ENCODE measurements around the gene TOE1. TPM values are rescaled to one million over a fixed set of nuclear protein-coding genes. Genes with fewer than 3 reads are reported as not detected.

TOE1 gene
- polyA plus RNA-seq, 1 donor from 2014 or later, result 16.8 TPM

- peak overlapping the region; percentile 85 for H2AFZ ChIP-seq (ENCODE audit: low read depth, low read length)
- no peak for TF ChIP-seq EZH2 (IDR thresholded peaks at IDR 0.05; ENCODE audit: borderline replicate concordance, insufficient read depth, low read length, poor library complexity, severe bottlenecking)
- TF ChIP-seq POLR2AphosphoS5 (IDR thresholded peaks at IDR 0.05), result peak; percentile 25
- TF ChIP-seq EP300 (conservative IDR thresholded peaks at IDR 0.05; ENCODE audit: poor library complexity, severe bottlenecking), result peak; percentile 19
- TF ChIP-seq TAF1 (IDR thresholded peaks at IDR 0.05; ENCODE audit: low read depth), result no peak
- TF ChIP-seq CTCF (IDR thresholded peaks at IDR 0.05; ENCODE audit: poor library complexity, severe bottlenecking), result peak; percentile 87
- no peak for TF ChIP-seq REST (IDR thresholded peaks at IDR 0.05; ENCODE audit: borderline replicate concordance)
- peak; percentile 79 for TF ChIP-seq SMC3 (conservative IDR thresholded peaks at IDR 0.05; ENCODE audit: poor library complexity)
- TF ChIP-seq RAD21 (conservative IDR thresholded peaks at IDR 0.05), result peak; percentile 73
- TF ChIP-seq MXI1 (conservative IDR thresholded peaks at IDR 0.05; ENCODE audit: poor library complexity, severe bottlenecking), result peak; percentile 55
- H3K27ac ChIP-seq (ENCODE audit: low read length), result peak overlapping the region; percentile 51
Measured at GRCh38 chr1:45303520-45304310, 36.3 kb upstream of the TOE1 start.

DNA sequence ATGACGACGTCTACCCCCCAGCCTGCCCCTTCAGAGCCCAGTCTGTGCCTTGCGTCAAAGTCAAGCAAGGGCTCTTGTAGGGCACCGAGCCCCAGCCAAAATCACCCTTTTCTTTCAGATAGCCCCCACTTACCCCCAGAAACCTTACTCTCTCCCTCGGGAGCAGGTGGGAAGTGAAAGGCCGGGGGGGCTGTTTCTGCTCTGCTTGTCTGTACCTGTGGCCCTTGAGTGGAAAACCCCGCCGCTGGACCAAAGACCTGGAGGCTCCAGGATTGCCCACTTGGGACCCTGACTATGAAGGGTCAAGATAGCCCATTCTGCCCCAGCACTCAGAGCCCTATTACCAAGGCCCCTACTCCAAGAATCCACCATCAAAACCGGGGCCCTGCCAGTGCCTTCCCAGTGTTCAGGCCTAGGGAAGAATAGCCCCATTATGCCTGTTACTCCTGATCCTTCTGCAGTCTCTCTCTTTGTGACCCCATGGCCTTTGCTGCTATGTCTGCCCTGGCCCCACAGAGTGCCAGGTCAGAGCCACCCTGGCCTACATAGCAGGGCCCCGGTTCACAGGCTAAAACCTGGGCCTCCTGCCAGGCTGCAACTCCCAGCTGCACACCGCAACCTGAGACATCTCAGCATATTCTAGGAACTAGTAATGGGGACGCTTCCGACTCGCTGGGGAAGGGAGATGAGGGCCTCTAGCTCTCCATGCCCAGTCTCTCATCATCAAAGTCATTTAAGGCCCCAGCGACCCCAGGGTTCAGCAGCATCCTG, 35.5 kb upstream of the TOE1 start:
- Histone ChIP-seq H2AFZ (ENCODE audit: low read depth, low read length) (peak overlapping the region; percentile 85), H3K9me3 (ENCODE audit: low read length) (no peaks in the 10 kb centered on the region), H3K79me2 (replicated peaks; ENCODE audit: insufficient read depth, low read length) (no peaks in the 10 kb centered on the region), H3K27me3 (ENCODE audit: insufficient read depth, low read depth, low read length) (no peaks in the 10 kb centered on the region), H3K9me2 (ENCODE audit: insufficient read depth, low read length) (no peaks in the 10 kb centered on the region), H3K4me3 (ENCODE audit: low read length) (peak overlapping the region; percentile 93), H3K27ac (ENCODE audit: low read length) (peak overlapping the region; percentile 51), H4K20me1 (ENCODE audit: insufficient read depth) (no peaks in the 10 kb centered on the region), H3K9ac (ENCODE audit: low read length) (peak overlapping the region; percentile 73), H3K36me3 (ENCODE audit: insufficient read depth, low read length) (no peaks in the 10 kb centered on the region), H3K4me2 (ENCODE audit: low read length) (peak overlapping the region; percentile 51), H3F3A (ENCODE audit: insufficient read depth, low read length, poor library complexity, severe bottlenecking) (no peaks in the 10 kb centered on the region)
- TF ChIP-seq CTCF (IDR thresholded peaks at IDR 0.05; ENCODE audit: poor library complexity, severe bottlenecking), result peak; percentile 36
- no peak for TF ChIP-seq POLR2AphosphoS5 (IDR thresholded peaks at IDR 0.05)

More at GRCh38 chr1:45303520-45304310, 36.3 kb upstream of the TOE1 start:
- peak overlapping the region; percentile 93 for H3K4me3 ChIP-seq (ENCODE audit: low read length)
- no peaks in the 10 kb centered on the region for H3K9me3 ChIP-seq (ENCODE audit: low read length)
- H3F3A ChIP-seq (ENCODE audit: insufficient read depth, low read length, poor library complexity, severe bottlenecking), result no peaks in the 10 kb centered on the region
- H3K4me2 ChIP-seq (ENCODE audit: low read length), result peak overlapping the region; percentile 51
- peak overlapping the region; percentile 73 for H3K9ac ChIP-seq (ENCODE audit: low read length)
- H3K9me2 ChIP-seq (ENCODE audit: insufficient read depth, low read length), result no peaks in the 10 kb centered on the region
- no peaks in the 10 kb centered on the region for H4K20me1 ChIP-seq (ENCODE audit: insufficient read depth)
- no peaks in the 10 kb centered on the region for H3K79me2 ChIP-seq (replicated peaks; ENCODE audit: insufficient read depth, low read length)
- no peaks in the 10 kb centered on the region for H3K36me3 ChIP-seq (ENCODE audit: insufficient read depth, low read length)
- H3K27me3 ChIP-seq (ENCODE audit: insufficient read depth, low read depth, low read length), result no peaks in the 10 kb centered on the region

All from neural cell (in vitro differentiated cells).